Esophagus muscularis mucosa (tissue), 3 donors: ENCODE data around the gene NRXN2.

Source experiments
- CTCF ChIP-seq, 3 experiments: fragments of 200-600 bp in 2 of 3; fragments of 450-650 bp in 1 of 3; sonication (generic) in 2 of 3; IDR thresholded peaks; one replicate each; pipeline ENCODE4 v1.5.1; 2017 to 2019; ENCODE audit warnings: antibody characterized with exemption in 3 of 3, mild to moderate bottlenecking in 2 of 3, moderate library complexity in 1 of 3
- POLR2AphosphoS5 ChIP-seq, 2 donors: sonication (generic); formaldehyde crosslinking; IDR thresholded peaks; one replicate each; pipeline ENCODE4 v1.6.1; 2017; ENCODE audit warnings: antibody characterized with exemption in 2 of 2

- TF ChIP-seq CTCF (IDR thresholded peaks at IDR 0.05) (no peak), POLR2AphosphoS5 (IDR thresholded peaks at IDR 0.05) (no peak)
Measured at GRCh38 chr11:64566042-64566914, 156.7 kb downstream of the NRXN2 start.
